Activated T-cell treated with anti-CD3 and anti-CD28 coated beads, Interleukin-2, amount 50 U/mL, for 48 hours (primary cell): Measurements from ENCODE around the gene ELP1.
"Not testable (repeated sequence)": the region's sequence is repeated elsewhere in the genome, so short reads cannot be mapped to it uniquely, and the experiment has no call there.

Experiments used
- DNase-seq, 2 experiments: peaks; one replicate each; pipeline ENCODE4 v3.0.0-alpha.2; 2020

The ELP1 gene

GRCh38 chr9:108928386-108928785 lies 5.5 kb downstream of the ELP1 start:
- no peak for DNase-seq

- no peak for DNase-seq
These were observed 9.5 kb downstream of the ELP1 start for GRCh38 chr9:108924466-108924865.

GRCh38 chr9:108921200-108921599 lies 12.7 kb downstream of the ELP1 start:
- DNase-seq, result no peak

- DNase-seq, result not testable (repeated sequence)
These were observed 13.5 kb downstream of the ELP1 start for GRCh38 chr9:108920401-108920800.

GRCh38 chr9:108919517-108919916 lies 14.4 kb downstream of the ELP1 start:
- DNase-seq, result no peak

GRCh38 chr9:108913391-108913790 lies 20.5 kb downstream of the ELP1 start:
- DNase-seq, result no peak

GRCh38 chr9:108911820-108912219 lies 22.1 kb downstream of the ELP1 start:
- DNase-seq, result no peak

- DNase-seq, result no peak
These were observed 23.0 kb downstream of the ELP1 start for GRCh38 chr9:108910914-108911313.

GRCh38 chr9:108910402-108910801 lies 23.5 kb downstream of the ELP1 start:
- DNase-seq, result no peak

GRCh38 chr9:108905494-108905893 lies 28.4 kb downstream of the ELP1 start:
- no peak for DNase-seq

GRCh38 chr9:108904161-108904560 lies 29.8 kb downstream of the ELP1 start:
- no peak for DNase-seq

- DNase-seq, result no peak
These were observed 30.4 kb downstream of the ELP1 start for GRCh38 chr9:108903420-108904103.

- no peak for DNase-seq
These were observed 33.7 kb downstream of the ELP1 start for GRCh38 chr9:108900176-108900575.

- DNase-seq, result not testable (repeated sequence)
These were observed 34.8 kb downstream of the ELP1 start for GRCh38 chr9:108899023-108899695.

- DNase-seq, result no peak
These were observed 36.4 kb downstream of the ELP1 start for GRCh38 chr9:108897324-108898096.

- DNase-seq, result no peak
These were observed 39.5 kb downstream of the ELP1 start for GRCh38 chr9:108894225-108894997.

GRCh38 chr9:108889649-108890067 lies 44.3 kb downstream of the ELP1 start:
- no peak for DNase-seq

GRCh38 chr9:108886594-108887271 lies 47.2 kb downstream of the ELP1 start:
- DNase-seq, result not testable (repeated sequence)

- peak; percentile 57 to 65 for DNase-seq
These were observed 48.1 kb downstream of the ELP1 start for GRCh38 chr9:108885643-108886348.

GRCh38 chr9:108884701-108885100 lies 49.2 kb downstream of the ELP1 start:
- DNase-seq, result no peak

GRCh38 chr9:108883085-108883484 lies 50.8 kb downstream of the ELP1 start:
- DNase-seq, result no peak
